Tibial nerve (tissue), 4 donors: Measurements from ENCODE around the gene CDH13. TPM values are rescaled to one million over a fixed set of nuclear protein-coding genes. Genes with fewer than 3 reads are reported as not detected.

Experiments used
- DNase-seq, 2 donors: peaks; one replicate each; pipeline ENCODE4 v3.0.0-alpha.2; 2019; ENCODE audit warnings: low spot score in 2 of 2
- H3K27ac ChIP-seq, 4 donors: fragments of 200-600 bp; sonication (generic) in 3 of 4; one replicate each; pipeline ENCODE4 v1.5.1; 2017 to 2019; ENCODE audit warnings: mild to moderate bottlenecking in 1 of 4
- H3K27me3 ChIP-seq, 2 donors: fragments of 200-600 bp; sonication (generic) in 1 of 2; one replicate each; pipeline versions ENCODE4 v1.5.1 to v1.6.0; 2017 to 2019
- H3K36me3 ChIP-seq, 3 donors: fragments of 200-600 bp; sonication (generic); one replicate each; pipeline ENCODE4 v1.5.1; 2018 to 2019
- H3K4me1 ChIP-seq, 4 donors: fragments of 200-600 bp; sonication (generic) in 3 of 4; one replicate each; pipeline ENCODE4 v1.5.1; 2017 to 2019
- H3K4me3 ChIP-seq, 4 donors: fragments of 200-600 bp; sonication (generic) in 3 of 4; one replicate each; pipeline ENCODE4 v1.5.1; 2017 to 2019; ENCODE audit warnings: mild to moderate bottlenecking in 1 of 4, moderate library complexity in 1 of 4
- H3K9me3 ChIP-seq, 4 donors: fragments of 200-600 bp; sonication (generic) in 3 of 4; one replicate each; pipeline ENCODE4 v1.5.1; 2017 to 2019
- EP300 ChIP-seq, 2 donors: sonication (generic); formaldehyde crosslinking; IDR thresholded peaks; one replicate each; pipeline ENCODE4 v1.6.1; 2017; ENCODE audit warnings: antibody characterized with exemption in 2 of 2, mild to moderate bottlenecking in 1 of 2
- POLR2A ChIP-seq, 2 donors: fragments of 450-650 bp; IDR thresholded peaks; one replicate each; pipeline ENCODE4 v1.6.1; 2017; ENCODE audit warnings: antibody characterized with exemption in 2 of 2, mild to moderate bottlenecking in 2 of 2, moderate library complexity in 2 of 2
- WGBS, 2 donors: methylation state at CpG; one replicate each; pipeline ENCODE4 v1.1.5; 2018; 5-methylcytosine and 5-hydroxymethylcytosine counted together
- total RNA-seq, 4 donors: library from RNA; depleted of rRNA; stranded (reverse); fragments of >200 nt; gene quantifications; one replicate each; pipeline ENCODE4 v1.1.0, GENCODE V29; 2016
- TF ChIP-seq, protein P1 (sequence below), 5 experiments: fragments of 200-600 bp in 3 of 5; fragments of 450-650 bp in 2 of 5; sonication (generic) in 3 of 5; IDR thresholded peaks; one replicate each; pipeline ENCODE4 v1.5.1; 2016 to 2019; ENCODE audit warnings: antibody characterized with exemption in 5 of 5, mild to moderate bottlenecking in 3 of 5, moderate library complexity in 2 of 5

CDH13 gene
- total RNA-seq, 4 donors from 2014 or later = 4.1 to 14.4 (median 5.8) TPM

DNA sequence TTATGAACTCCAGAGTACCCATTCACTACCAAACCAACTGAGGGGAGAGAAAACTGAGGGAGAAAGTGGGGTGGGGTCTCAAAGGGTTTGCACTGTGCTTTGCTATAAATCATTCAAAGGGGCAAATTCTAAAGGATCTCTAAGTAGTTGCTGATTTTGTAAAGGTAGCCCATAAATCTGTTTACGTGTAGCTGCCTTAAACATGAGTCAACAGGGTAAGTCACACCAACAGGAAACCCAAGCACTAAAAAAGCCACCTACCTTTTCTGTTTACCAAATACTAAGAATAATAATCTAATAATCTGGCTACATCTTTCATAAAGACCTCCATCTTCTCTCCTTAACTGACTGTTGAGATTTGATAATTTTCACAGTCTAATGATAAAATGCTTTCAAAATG, 1172.6 kb downstream of the CDH13 start:
- no peak for DNase-seq
- Histone ChIP-seq H3K9me3 (no peaks in the 10 kb centered on the region), H3K4me1 (peaks cover 0 to 11% (median 0%) of the 10 kb centered on the region in 4 donors), H3K4me3 (no peak overlapping the region), H3K27me3 (no peaks in the 10 kb centered on the region), H3K27ac (no peak overlapping the region), H3K36me3 (no peaks in the 10 kb centered on the region)
- WGBS, 2 donors = 46 to 89% methylated on average over 1 of the region's 1 CpG
- no peak for TF ChIP-seq EP300 (IDR thresholded peaks at IDR 0.05)
- TF ChIP-seq, protein P1, sequence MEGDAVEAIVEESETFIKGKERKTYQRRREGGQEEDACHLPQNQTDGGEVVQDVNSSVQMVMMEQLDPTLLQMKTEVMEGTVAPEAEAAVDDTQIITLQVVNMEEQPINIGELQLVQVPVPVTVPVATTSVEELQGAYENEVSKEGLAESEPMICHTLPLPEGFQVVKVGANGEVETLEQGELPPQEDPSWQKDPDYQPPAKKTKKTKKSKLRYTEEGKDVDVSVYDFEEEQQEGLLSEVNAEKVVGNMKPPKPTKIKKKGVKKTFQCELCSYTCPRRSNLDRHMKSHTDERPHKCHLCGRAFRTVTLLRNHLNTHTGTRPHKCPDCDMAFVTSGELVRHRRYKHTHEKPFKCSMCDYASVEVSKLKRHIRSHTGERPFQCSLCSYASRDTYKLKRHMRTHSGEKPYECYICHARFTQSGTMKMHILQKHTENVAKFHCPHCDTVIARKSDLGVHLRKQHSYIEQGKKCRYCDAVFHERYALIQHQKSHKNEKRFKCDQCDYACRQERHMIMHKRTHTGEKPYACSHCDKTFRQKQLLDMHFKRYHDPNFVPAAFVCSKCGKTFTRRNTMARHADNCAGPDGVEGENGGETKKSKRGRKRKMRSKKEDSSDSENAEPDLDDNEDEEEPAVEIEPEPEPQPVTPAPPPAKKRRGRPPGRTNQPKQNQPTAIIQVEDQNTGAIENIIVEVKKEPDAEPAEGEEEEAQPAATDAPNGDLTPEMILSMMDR (IDR thresholded peaks at IDR 0.05) = no peak
- TF ChIP-seq POLR2A (IDR thresholded peaks at IDR 0.05) = no peak

DNA sequence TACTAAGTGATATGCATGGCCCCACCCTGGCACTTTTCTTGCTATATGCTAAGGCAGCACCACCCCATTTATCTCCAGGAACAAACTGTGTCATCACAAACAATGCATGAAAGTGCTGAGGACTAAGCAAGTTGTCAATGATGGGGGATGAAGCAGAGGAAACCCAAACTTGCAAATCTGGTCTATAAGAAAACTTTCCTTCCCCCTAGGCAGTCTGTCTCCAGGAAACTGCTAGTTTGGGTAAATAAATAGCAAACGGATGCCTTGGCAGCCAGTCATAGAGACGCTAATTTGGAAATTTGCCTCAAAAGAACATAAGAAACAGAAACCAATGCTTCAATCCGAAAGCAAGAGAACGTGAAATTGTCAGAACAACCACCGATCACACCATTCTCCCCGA, 1175.4 kb downstream of the CDH13 start:
- H3K36me3 ChIP-seq = no peaks in the 10 kb centered on the region
- WGBS, 2 donors = 8 to 14% methylated on average over 6 of the region's 6 CpGs
- peak overlapping the region in 2 of 4 donors; percentile 5 to 33 for H3K4me3 ChIP-seq
- no peak for DNase-seq
- H3K27me3 ChIP-seq = no peaks in the 10 kb centered on the region
- peaks cover 0 to 11% (median 0%) of the 10 kb centered on the region in 4 donors for H3K4me1 ChIP-seq
- TF ChIP-seq, protein P1 (IDR thresholded peaks at IDR 0.05) = no peak
- no peak for TF ChIP-seq POLR2A (IDR thresholded peaks at IDR 0.05)
- TF ChIP-seq EP300 (IDR thresholded peaks at IDR 0.05) = no peak
- no peaks in the 10 kb centered on the region for H3K9me3 ChIP-seq
- H3K27ac ChIP-seq = peak overlapping the region in 1 of 4 donors; percentile 39

DNA sequence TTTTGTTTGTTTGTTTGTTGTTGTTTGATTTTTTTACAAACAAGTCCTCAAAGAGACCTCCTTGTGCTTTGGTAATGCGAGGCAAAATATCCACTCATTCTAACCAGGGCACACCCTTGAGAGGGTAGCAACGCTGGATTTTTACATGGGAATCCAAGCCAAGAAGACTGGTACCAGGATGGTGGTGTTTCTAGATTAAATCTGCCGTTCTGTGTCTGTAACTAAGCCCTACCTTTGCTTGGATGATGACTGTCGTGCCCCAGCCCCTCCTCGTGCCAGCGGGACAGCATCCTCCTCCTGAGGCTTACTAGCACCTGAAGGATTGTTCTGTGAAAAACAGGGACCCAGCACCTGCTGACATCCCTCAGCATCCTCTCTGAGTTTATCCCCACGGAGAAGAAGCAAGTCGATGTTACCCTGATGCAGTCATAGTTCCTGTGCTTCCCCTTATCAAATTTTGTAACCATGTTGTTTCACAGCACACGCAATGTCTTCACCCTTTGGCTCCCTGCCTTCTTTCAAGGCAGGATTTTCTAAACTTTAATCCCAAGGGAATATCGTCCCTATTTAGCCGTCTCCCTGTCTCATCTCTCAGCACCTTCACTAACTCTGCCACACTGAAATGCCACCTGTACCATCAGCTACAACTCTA, 1175.9 kb downstream of the CDH13 start:
- peak overlapping the region in 1 of 4 donors; percentile 39 for H3K27ac ChIP-seq
- H3K4me3 ChIP-seq = peak overlapping the region in 2 of 4 donors; percentile 5 to 33
- H3K9me3 ChIP-seq = no peaks in the 10 kb centered on the region
- no peaks in the 10 kb centered on the region for H3K27me3 ChIP-seq
- no peak for DNase-seq
- H3K4me1 ChIP-seq = peaks cover 0 to 11% (median 0%) of the 10 kb centered on the region in 4 donors
- TF ChIP-seq, protein P1 (IDR thresholded peaks at IDR 0.05) = no peak
- TF ChIP-seq POLR2A (IDR thresholded peaks at IDR 0.05) (no peak), EP300 (IDR thresholded peaks at IDR 0.05) (no peak)
- H3K36me3 ChIP-seq = no peaks in the 10 kb centered on the region
- 48 to 50% methylated on average over 11 of the region's 11 CpGs for WGBS, 2 donors

DNA sequence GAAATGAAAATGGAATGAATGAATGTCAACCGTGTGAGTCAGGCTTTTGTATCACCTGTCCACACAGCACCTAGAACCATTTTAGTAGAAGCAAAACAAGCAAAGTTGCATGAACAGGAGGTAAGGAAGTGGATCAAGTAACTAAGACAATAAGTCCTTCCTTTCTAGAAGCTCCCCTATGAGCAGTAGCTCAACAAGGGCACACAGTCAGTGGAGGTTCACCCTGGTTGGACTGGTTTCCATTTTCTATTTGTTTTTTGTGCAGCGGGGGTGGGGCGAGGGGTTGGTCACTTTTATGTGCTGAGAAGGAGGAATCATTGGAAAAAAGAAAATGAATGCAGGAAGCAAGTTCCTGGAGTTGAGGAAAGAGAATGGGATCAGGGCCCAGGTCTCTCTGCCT, 1177.0 kb downstream of the CDH13 start:
- WGBS, 2 donors = 79 to 92% methylated on average over 3 of the region's 3 CpGs
- Histone ChIP-seq H3K27me3 (no peaks in the 10 kb centered on the region), H3K4me1 (peaks cover 0 to 16% (median 4%) of the 10 kb centered on the region in 4 donors), H3K4me3 (no peak overlapping the region), H3K27ac (no peak overlapping the region), H3K9me3 (no peaks in the 10 kb centered on the region), H3K36me3 (no peaks in the 10 kb centered on the region)
- no peak for DNase-seq
- TF ChIP-seq POLR2A (IDR thresholded peaks at IDR 0.05) (no peak), EP300 (IDR thresholded peaks at IDR 0.05) (no peak)
- TF ChIP-seq, protein P1 (IDR thresholded peaks at IDR 0.05) = no peak

DNA sequence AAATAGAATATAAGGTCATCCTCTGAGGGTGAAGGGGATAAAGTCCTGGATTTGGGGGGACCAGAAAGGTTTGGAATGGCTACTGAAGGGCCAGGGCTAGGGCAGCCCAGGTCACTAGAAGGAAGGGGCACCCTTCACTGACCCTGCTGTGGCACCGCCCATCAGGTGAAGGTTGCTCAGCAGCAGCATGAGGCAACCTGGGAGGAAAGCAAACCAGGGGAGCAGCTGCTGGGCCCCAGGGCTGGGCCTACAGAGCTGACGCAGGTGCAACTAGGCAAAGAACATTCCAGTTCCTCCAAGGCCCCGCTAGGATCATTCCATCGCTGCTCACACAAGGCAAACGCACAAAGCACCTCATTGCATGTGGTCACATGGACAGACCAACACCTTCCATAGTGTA, 1177.6 kb downstream of the CDH13 start:
- H3K27ac ChIP-seq = no peak overlapping the region
- TF ChIP-seq POLR2A (IDR thresholded peaks at IDR 0.05) (no peak), EP300 (IDR thresholded peaks at IDR 0.05) (no peak)
- TF ChIP-seq, protein P1 (IDR thresholded peaks at IDR 0.05) = no peak
- WGBS, 2 donors = 95 to 97% methylated on average over 5 of the region's 5 CpGs
- no peak overlapping the region for H3K4me3 ChIP-seq
- H3K9me3 ChIP-seq = no peaks in the 10 kb centered on the region
- no peaks in the 10 kb centered on the region for H3K27me3 ChIP-seq
- DNase-seq = no peak
- peaks cover 0 to 22% (median 9%) of the 10 kb centered on the region in 4 donors for H3K4me1 ChIP-seq
- H3K36me3 ChIP-seq = no peaks in the 10 kb centered on the region
